Left renal cortex interstitium (tissue), 4 donors: ENCODE results near the gene CLIP1. TPM values are rescaled to one million over a fixed set of nuclear protein-coding genes. Genes with fewer than 3 reads are reported as not detected.
"Not testable (repeated sequence)": the region's sequence is repeated elsewhere in the genome, so short reads cannot be mapped to it uniquely, and the experiment has no call there.

ENCODE experiments used
- DNase-seq, 4 donors: peaks; one replicate each; pipeline ENCODE4 v3.0.0-alpha.2; 2013; ENCODE audit warnings: low read depth in 4 of 4, low spot score in 2 of 4, missing footprints in 1 of 4
- polyA plus RNA-seq, 4 donors: library from polyadenylated mRNA; unstranded; fragments of 120-200 nt; gene quantifications; one replicate each; pipeline ENCODE4 v1.2.1, GENCODE V29; 2013; ENCODE audit not compliant: insufficient read length in 4 of 4

The CLIP1 gene
- polyA plus RNA-seq, 4 donors = 33.1 to 46.1 (median 41.3) TPM

GRCh38 chr12:122399592-122400373, 22.7 kb downstream of the CLIP1 start:
- DNase-seq = peak in 3 of 4 donors; percentile 55 to 69 (median 57)

GRCh38 chr12:122399254-122399591, 23.2 kb downstream of the CLIP1 start:
- no peak for DNase-seq

- DNase-seq = not testable (repeated sequence)
Observed at GRCh38 chr12:122397981-122398380, 24.5 kb downstream of the CLIP1 start.

GRCh38 chr12:122395319-122395718, 27.1 kb downstream of the CLIP1 start:
- DNase-seq = no peak

GRCh38 chr12:122394626-122395194, 27.8 kb downstream of the CLIP1 start:
- DNase-seq = no peak

GRCh38 chr12:122393817-122394216, 28.7 kb downstream of the CLIP1 start:
- no peak for DNase-seq

GRCh38 chr12:122392411-122392810, 30.1 kb downstream of the CLIP1 start:
- DNase-seq = no peak

- DNase-seq = no peak
Observed at GRCh38 chr12:122389677-122390076, 32.8 kb downstream of the CLIP1 start.

- DNase-seq = no peak
Observed at GRCh38 chr12:122387887-122388286, 34.6 kb downstream of the CLIP1 start.

- no peak for DNase-seq
Observed at GRCh38 chr12:122385171-122386016, 37.1 kb downstream of the CLIP1 start.

GRCh38 chr12:122382919-122383350, 39.5 kb downstream of the CLIP1 start:
- no peak for DNase-seq

GRCh38 chr12:122381021-122381420, 41.4 kb downstream of the CLIP1 start:
- no peak for DNase-seq

GRCh38 chr12:122376751-122377150, 45.7 kb downstream of the CLIP1 start:
- DNase-seq = not testable (repeated sequence)

GRCh38 chr12:122374707-122375106, 47.8 kb downstream of the CLIP1 start:
- no peak for DNase-seq

GRCh38 chr12:122371475-122372045, 50.9 kb downstream of the CLIP1 start:
- no peak for DNase-seq

- DNase-seq = peak in 2 of 4 donors; percentile 3 to 13
Observed at GRCh38 chr12:122368361-122369073, 54.0 kb downstream of the CLIP1 start.

- DNase-seq = not testable (repeated sequence)
Observed at GRCh38 chr12:122367632-122368031, 54.8 kb downstream of the CLIP1 start.

GRCh38 chr12:122366685-122367475, 55.6 kb downstream of the CLIP1 start:
- no peak for DNase-seq

- DNase-seq = not testable (repeated sequence)
Observed at GRCh38 chr12:122365226-122365625, 57.2 kb downstream of the CLIP1 start.

GRCh38 chr12:122363782-122364181, 58.7 kb downstream of the CLIP1 start:
- no peak for DNase-seq
